GM23248 (cell line): ENCODE data around the gene DRAXIN. TPM values are rescaled to one million over a fixed set of nuclear protein-coding genes. Genes with fewer than 3 reads are reported as not detected.

Experiments used
- DNase-seq: peaks from one replicate; pipeline ENCODE4 v3.0.0-alpha.2; 2015
- H2AFZ ChIP-seq: fragments of 200-600 bp; sonication (generic); 2 replicates; pipeline ENCODE4 v1.6.1; 2016; ENCODE audit warnings: antibody characterized with exemption
- H3F3A ChIP-seq: fragments of 200-600 bp; sonication (generic); 2 replicates; pipeline ENCODE4 v1.6.1; 2016; ENCODE audit warnings: mild to moderate bottlenecking, antibody characterized with exemption, mixed run types; ENCODE audit not compliant: insufficient read depth
- H3K27ac ChIP-seq: fragments of 200-600 bp; sonication (generic); 2 replicates; pipeline ENCODE4 v1.5.1; 2016; ENCODE audit warnings: mild to moderate bottlenecking
- H3K27me3 ChIP-seq: fragments of 200-600 bp; sonication (generic); replicated peaks from 2 replicates; pipeline ENCODE4 v1.6.1; 2016; ENCODE audit warnings: mild to moderate bottlenecking; ENCODE audit not compliant: insufficient read depth
- H3K36me3 ChIP-seq: fragments of 200-600 bp; sonication (generic); 2 replicates; pipeline ENCODE4 v1.6.1; 2016; ENCODE audit warnings: low read depth, mild to moderate bottlenecking
- H3K4me1 ChIP-seq: fragments of 200-600 bp; sonication (generic); 2 replicates; pipeline ENCODE4 v1.6.1; 2016; ENCODE audit warnings: mild to moderate bottlenecking; ENCODE audit not compliant: insufficient read depth
- H3K4me2 ChIP-seq: fragments of 200-600 bp; sonication (generic); one replicate; pipeline ENCODE4 v1.6.1; 2016; ENCODE audit warnings: mild to moderate bottlenecking; ENCODE audit not compliant: unreplicated experiment
- H3K4me3 ChIP-seq: fragments of 200-600 bp; sonication (generic); 2 replicates; pipeline ENCODE4 v1.5.1; 2016; ENCODE audit warnings: mild to moderate bottlenecking
- H3K79me2 ChIP-seq: fragments of 200-600 bp; sonication (generic); 2 replicates; pipeline ENCODE4 v1.6.1; 2016; ENCODE audit warnings: mild to moderate bottlenecking; ENCODE audit not compliant: insufficient read depth
- H3K9ac ChIP-seq: fragments of 200-600 bp; sonication (generic); 2 replicates; pipeline ENCODE4 v1.6.1; 2016; ENCODE audit warnings: mild to moderate bottlenecking
- H3K9me2 ChIP-seq: fragments of 200-600 bp; sonication (generic); 2 replicates; pipeline ENCODE4 v1.6.1; 2016; ENCODE audit warnings: mixed run types, mild to moderate bottlenecking, moderate library complexity; ENCODE audit not compliant: insufficient read depth
- H3K9me3 ChIP-seq: fragments of 200-600 bp; sonication (generic); one replicate; pipeline ENCODE4 v1.6.1; 2017; ENCODE audit warnings: low read depth
- H4K20me1 ChIP-seq: fragments of 200-600 bp; sonication (generic); 2 replicates; pipeline ENCODE4 v1.6.0; 2016; ENCODE audit not compliant: insufficient read depth
- EZH2 ChIP-seq: fragments of 200-600 bp; sonication (generic); IDR thresholded peaks from 2 replicates; pipeline ENCODE4 v1.6.1; 2018; ENCODE audit warnings: antibody characterized with exemption, mild to moderate bottlenecking; ENCODE audit not compliant: insufficient read depth, poor library complexity, severe bottlenecking
- EZH2phosphoT487 ChIP-seq: fragments of 200-600 bp; sonication (generic); IDR thresholded peaks from 2 replicates; pipeline ENCODE4 v1.6.1; 2018; ENCODE audit warnings: antibody characterized with exemption, moderate library complexity, mild to moderate bottlenecking, low read depth; ENCODE audit not compliant: insufficient read depth
- WGBS, 2 experiments: methylation state at CpG; one replicate each; pipeline ENCODE4 v1.1.6; 2015 to 2017; ENCODE audit warnings: low lambda C conversion rate in 2 of 2, low coverage in 1 of 2; ENCODE audit errors: missing lambda C conversion rate in 2 of 2; 5-methylcytosine and 5-hydroxymethylcytosine counted together
- in situ Hi-C: fragments of 300-500 bp; cut with MboI; formaldehyde crosslinking; loops from 2 replicates; pipeline ENCODE4 v1.15.0; 2020
- polyA plus RNA-seq: library from polyadenylated mRNA; unstranded; fragments of >200 nt; fragmentation: Nextera tagmentation; extraction: Ambion mirVana; gene quantifications from 2 replicates; pipeline ENCODE4 v1.2.1, GENCODE V29; 2016
- total RNA-seq: library from RNA; depleted of rRNA; stranded (reverse); fragments of >200 nt; shearing (Covaris generic); gene quantifications from 2 replicates; pipeline ENCODE4 v1.2.3, GENCODE V29; 2014

DRAXIN gene
- total and polyA plus RNA-seq, 2 experiments from 2014 or later = 0.06 to 0.11 TPM

- Histone ChIP-seq H3K36me3 (no peaks in the 10 kb centered on the region), H3K27me3 (peaks cover 36% of the 10 kb centered on the region), H3F3A (no peaks in the 10 kb centered on the region), H3K9me3 (no peaks in the 10 kb centered on the region), H3K4me1 (peaks cover 8% of the 10 kb centered on the region; the same call in 1 of the 2 replicates), H2AFZ (peak overlapping the region; percentile 30; the same call in 1 of the 2 replicates), H3K4me2 (peak overlapping the region; percentile 18), H4K20me1 (no peaks in the 10 kb centered on the region), H3K4me3 (0 out of 2 replicates have a peak overlapping the region, but pooled peaks have one; percentile 34), H3K9ac (peak overlapping the region; percentile 2; the same call in 1 of the 2 replicates), H3K79me2 (no peaks in the 10 kb centered on the region), H3K9me2 (no peaks in the 10 kb centered on the region), H3K27ac (no peak overlapping the region)
- in situ Hi-C loops = no loop called here
- no peak for DNase-seq
- TF ChIP-seq EZH2phosphoT487 (no peak), EZH2 (no peak)
- 50 to 53% methylated on average over 15 of the region's 15 CpGs for WGBS, 2 experiments
These were observed 10.7 kb downstream of the DRAXIN start for GRCh38 chr1:11701981-11702803.

- no peaks in the 10 kb centered on the region for H3K79me2 ChIP-seq
- no peaks in the 10 kb centered on the region for H3F3A ChIP-seq
- no peaks in the 10 kb centered on the region for H4K20me1 ChIP-seq
- in situ Hi-C loops = no loop called here
- H3K4me3 ChIP-seq = no peak overlapping the region
- peaks cover 8% of the 10 kb centered on the region; the same call in 1 of the 2 replicates for H3K4me1 ChIP-seq
- no peak for DNase-seq
- H3K9me3 ChIP-seq = no peaks in the 10 kb centered on the region
- H2AFZ ChIP-seq = no peak overlapping the region
- no peaks in the 10 kb centered on the region for H3K9me2 ChIP-seq
- TF ChIP-seq EZH2phosphoT487 (no peak), EZH2 (no peak)
- WGBS, 2 experiments = 68 to 69% methylated on average over 8 of the region's 8 CpGs
- H3K9ac ChIP-seq = no peak overlapping the region
- no peaks in the 10 kb centered on the region for H3K36me3 ChIP-seq
- no peak overlapping the region for H3K4me2 ChIP-seq
- H3K27me3 ChIP-seq = peaks cover 32% of the 10 kb centered on the region
- no peak overlapping the region for H3K27ac ChIP-seq
These were observed 12.1 kb downstream of the DRAXIN start for GRCh38 chr1:11703357-11704193.

GRCh38 chr1:11704194-11704529 is 12.7 kb downstream of the DRAXIN start:
- no peak overlapping the region for H3K27ac ChIP-seq
- no peaks in the 10 kb centered on the region for H3K36me3 ChIP-seq
- H3K4me2 ChIP-seq = no peak overlapping the region
- no peaks in the 10 kb centered on the region for H3F3A ChIP-seq
- H2AFZ ChIP-seq = no peak overlapping the region
- H3K4me1 ChIP-seq = peaks cover 8% of the 10 kb centered on the region; the same call in 1 of the 2 replicates
- DNase-seq = no peak
- H3K9me2 ChIP-seq = no peaks in the 10 kb centered on the region
- TF ChIP-seq EZH2phosphoT487 (no peak), EZH2 (no peak)
- no peaks in the 10 kb centered on the region for H3K79me2 ChIP-seq
- no peaks in the 10 kb centered on the region for H4K20me1 ChIP-seq
- peaks cover 26% of the 10 kb centered on the region for H3K27me3 ChIP-seq
- WGBS, 2 experiments = 71 to 79% methylated on average over 10 to 11 of the region's 11 CpGs
- in situ Hi-C loops = no loop called here
- H3K9ac ChIP-seq = no peak overlapping the region
- no peaks in the 10 kb centered on the region for H3K9me3 ChIP-seq
- no peak overlapping the region for H3K4me3 ChIP-seq

DNA sequence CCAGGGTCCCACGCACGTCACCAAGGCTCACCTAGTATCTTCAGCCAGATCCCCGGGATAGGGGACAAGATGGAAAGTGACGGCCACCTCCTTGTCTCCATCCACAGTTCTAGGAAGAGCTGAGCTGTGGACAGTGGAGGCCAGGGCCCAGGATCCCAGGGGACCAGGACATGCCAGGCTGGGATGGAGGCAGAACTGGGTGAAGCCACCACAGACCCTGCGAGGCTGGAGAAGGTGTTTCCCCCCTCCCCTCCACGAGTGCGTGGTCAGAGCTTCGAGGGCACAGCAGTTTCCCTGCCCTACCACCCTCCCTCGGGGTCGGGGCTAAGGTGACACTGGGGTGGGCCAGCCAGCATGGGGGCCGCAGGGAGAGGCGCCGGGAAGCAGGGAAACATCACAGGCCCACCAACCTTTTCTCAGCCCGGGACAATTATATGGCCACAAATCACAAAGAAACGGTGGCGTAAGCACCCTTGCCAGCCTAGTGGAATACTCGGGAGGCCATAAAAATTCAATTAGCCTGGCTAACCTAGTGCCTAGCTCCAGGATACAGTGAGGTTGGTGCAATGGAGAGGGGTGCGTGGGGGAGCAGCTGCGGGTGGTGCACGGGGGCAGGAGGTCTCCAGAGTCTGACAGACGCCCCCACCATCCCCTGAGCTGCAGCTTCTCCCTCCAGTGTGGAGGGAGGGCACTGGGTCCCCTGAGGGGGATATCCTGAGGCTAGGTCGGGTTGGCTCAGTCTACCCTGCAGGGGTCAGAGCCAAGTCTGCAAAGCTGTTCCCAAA is 13.4 kb downstream of the DRAXIN start:
- 48 to 56% methylated on average over 20 to 22 of the region's 22 CpGs for WGBS, 2 experiments
- H3K27me3 ChIP-seq = peaks cover 24% of the 10 kb centered on the region
- in situ Hi-C loops = no loop called here
- DNase-seq = no peak
- no peaks in the 10 kb centered on the region for H3F3A ChIP-seq
- H3K9me2 ChIP-seq = no peaks in the 10 kb centered on the region
- no peaks in the 10 kb centered on the region for H4K20me1 ChIP-seq
- H3K4me3 ChIP-seq = no peak overlapping the region
- H3K27ac ChIP-seq = no peak overlapping the region
- no peak overlapping the region for H2AFZ ChIP-seq
- TF ChIP-seq EZH2phosphoT487 = no peak
- TF ChIP-seq EZH2 = no peak
- no peak overlapping the region for H3K9ac ChIP-seq
- H3K4me1 ChIP-seq = peaks cover 8% of the 10 kb centered on the region; the same call in 1 of the 2 replicates
- H3K79me2 ChIP-seq = no peaks in the 10 kb centered on the region
- no peaks in the 10 kb centered on the region for H3K36me3 ChIP-seq
- no peaks in the 10 kb centered on the region for H3K9me3 ChIP-seq
- no peak overlapping the region for H3K4me2 ChIP-seq
